HEK293 (cell line): ENCODE results near the gene DISP3.

Source experiments
- CTCF ChIP-seq: fragments of 450-650 bp; formaldehyde crosslinking; IDR thresholded peaks from 2 replicates; pipeline ENCODE4 v1.5.1; 2016; ENCODE audit warnings: missing biosample characterization, missing genetic modification characterization
- ZBTB7A ChIP-seq: fragments of 450-650 bp; formaldehyde crosslinking; IDR thresholded peaks from 2 replicates; pipeline ENCODE4 v1.5.1; 2016; ENCODE audit warnings: low read depth, missing biosample characterization, missing genetic modification characterization
- ZNF629 ChIP-seq: fragments of 450-650 bp; formaldehyde crosslinking; IDR thresholded peaks from 2 replicates; pipeline ENCODE4 v1.5.1; 2017; ENCODE audit warnings: missing biosample characterization, missing genetic modification characterization
- ZNF639 ChIP-seq: fragments of 450-650 bp; formaldehyde crosslinking; IDR thresholded peaks from 2 replicates; pipeline ENCODE4 v1.5.1; 2016; ENCODE audit warnings: missing biosample characterization, missing genetic modification characterization
- ZNF692 ChIP-seq: fragments of 450-650 bp; formaldehyde crosslinking; IDR thresholded peaks from 2 replicates; pipeline ENCODE4 v1.5.1; 2016; ENCODE audit warnings: missing biosample characterization, missing genetic modification characterization

- no peak for TF ChIP-seq CTCF (tag by site-specific recombination)
- no peak for TF ChIP-seq ZBTB7A (tag by site-specific recombination)
- no peak for TF ChIP-seq ZNF629 (tag by site-specific recombination)
- no peak for TF ChIP-seq ZNF639 (tag by site-specific recombination)
- no peak for TF ChIP-seq ZNF692 (tag by site-specific recombination)
Observed at GRCh38 chr1:11447903-11448302, 31.1 kb upstream of the DISP3 start.
